HS-5 (cell line): ENCODE results near the gene FAM219B.
"Not testable (repeated sequence)": the region's sequence is repeated elsewhere in the genome, so short reads cannot be mapped to it uniquely, and the experiment has no call there.

ENCODE experiments used
- DNase-seq: peaks from one replicate; pipeline ENCODE4 v3.0.0-alpha.2; 2012; ENCODE audit warnings: low read depth

Gene FAM219B

GRCh38 chr15:74903676-74904075 lies 3.0 kb downstream of the FAM219B start:
- DNase-seq, result no peak

GRCh38 chr15:74902295-74903075 lies 4.2 kb downstream of the FAM219B start:
- no peak for DNase-seq

GRCh38 chr15:74901612-74902063 lies 5.0 kb downstream of the FAM219B start:
- DNase-seq, result no peak

- DNase-seq, result no peak
These were observed 9.3 kb downstream of the FAM219B start for GRCh38 chr15:74897300-74897701.

- no peak for DNase-seq
These were observed 10.3 kb downstream of the FAM219B start for GRCh38 chr15:74896316-74896715.

GRCh38 chr15:74895830-74896229 lies 10.8 kb downstream of the FAM219B start:
- DNase-seq, result no peak

GRCh38 chr15:74894383-74894782 lies 12.3 kb downstream of the FAM219B start:
- not testable (repeated sequence) for DNase-seq

GRCh38 chr15:74893627-74894026 lies 13.0 kb downstream of the FAM219B start:
- DNase-seq, result no peak

- DNase-seq, result no peak
These were observed 13.7 kb downstream of the FAM219B start for GRCh38 chr15:74892931-74893330.

- no peak for DNase-seq
These were observed 14.3 kb downstream of the FAM219B start for GRCh38 chr15:74892313-74892712.

- DNase-seq, result no peak
These were observed 15.2 kb downstream of the FAM219B start for GRCh38 chr15:74891469-74891868.

GRCh38 chr15:74890665-74890960 lies 16.0 kb downstream of the FAM219B start:
- no peak for DNase-seq

- DNase-seq, result no peak
These were observed 16.6 kb downstream of the FAM219B start, which contains the start of gene MPI for GRCh38 chr15:74889883-74890664. MPI (plus strand) TSS chr15:74890042; CDS start chr15:74890074, 32 bp downstream.

GRCh38 chr15:74889390-74889882 lies 17.2 kb downstream of the FAM219B start:
- no peak for DNase-seq

- no peak for DNase-seq
These were observed 17.9 kb downstream of the FAM219B start for GRCh38 chr15:74888716-74889115.

- not testable (repeated sequence) for DNase-seq
These were observed 19.0 kb downstream of the FAM219B start for GRCh38 chr15:74887537-74888193.

GRCh38 chr15:74885461-74885860 lies 21.2 kb downstream of the FAM219B start:
- no peak for DNase-seq

- no peak for DNase-seq
These were observed 22.0 kb downstream of the FAM219B start for GRCh38 chr15:74884428-74885223.

GRCh38 chr15:74882528-74882927 lies 24.1 kb downstream of the FAM219B start:
- no peak for DNase-seq

- DNase-seq, result no peak
These were observed 28.4 kb downstream of the FAM219B start for GRCh38 chr15:74878273-74878672.

- DNase-seq, result no peak
These were observed 32.8 kb downstream of the FAM219B start for GRCh38 chr15:74873756-74874424.
